Heart left ventricle (tissue), 16 donors: ENCODE results near the gene BAZ2B. TPM values are rescaled to one million over a fixed set of nuclear protein-coding genes. Genes with fewer than 3 reads are reported as not detected.

Experiments
- ATAC-seq, 4 donors: fragments of 200-7000 bp; cut with Tn5 transposase; one replicate each; pipeline ENCODE4 v1.9.1; 2020 to 2022; ENCODE audit warnings: moderate library complexity in 4 of 4, mild to moderate bottlenecking in 3 of 4, moderate number of reproducible peaks in 1 of 4
- DNase-seq, 5 donors: peaks; one replicate each; pipeline ENCODE4 v3.0.0-alpha.2; 2020
- H3K27ac ChIP-seq, 12 donors: fragments of 200-600 bp; sonication (generic) in 4 of 12; one replicate each; pipeline versions ENCODE4 v1.5.0 to v1.8.0; 2016 to 2022; ENCODE audit warnings: mild to moderate bottlenecking in 2 of 12
- H3K27me3 ChIP-seq, 9 donors: fragments of 200-600 bp; sonication (generic) in 2 of 9; one replicate each; pipeline versions ENCODE4 v1.5.1 to v1.8.0; 2016 to 2022; ENCODE audit warnings: mild to moderate bottlenecking in 3 of 9
- H3K36me3 ChIP-seq, 9 donors: fragments of 200-600 bp; sonication (generic) in 2 of 9; one replicate each; pipeline versions ENCODE4 v1.5.0 to v1.8.0; 2018 to 2022; ENCODE audit warnings: mild to moderate bottlenecking in 2 of 9
- H3K4me1 ChIP-seq, 12 donors: fragments of 200-600 bp; sonication (generic) in 4 of 12; one replicate each; pipeline versions ENCODE4 v1.5.0 to v1.8.0; 2016 to 2022; ENCODE audit warnings: mild to moderate bottlenecking in 3 of 12
- H3K4me3 ChIP-seq, 12 donors: fragments of 200-600 bp; sonication (generic) in 4 of 12; one replicate each; pipeline versions ENCODE4 v1.5.0 to v1.8.0; 2017 to 2022; ENCODE audit warnings: mild to moderate bottlenecking in 9 of 12, moderate library complexity in 4 of 12
- H3K9me3 ChIP-seq, 12 donors: fragments of 200-600 bp; sonication (generic) in 4 of 12; one replicate each; pipeline versions ENCODE4 v1.5.0 to v1.8.0; 2016 to 2022; ENCODE audit warnings: mild to moderate bottlenecking in 1 of 12
- CTCF ChIP-seq, 12 donors: fragments of 200-600 bp; sonication (generic) in 4 of 12; IDR thresholded peaks; one replicate each; pipeline versions ENCODE4 v1.5.0 to v1.8.0; 2018 to 2022; ENCODE audit warnings: antibody characterized with exemption in 12 of 12, mild to moderate bottlenecking in 5 of 12
- POLR2A ChIP-seq, 2 donors: fragments of 450-650 bp; IDR thresholded peaks; one replicate each; pipeline ENCODE4 v1.6.1; 2017; ENCODE audit warnings: antibody characterized with exemption in 2 of 2, mild to moderate bottlenecking in 2 of 2, moderate library complexity in 2 of 2
- WGBS, 4 donors: extraction: QIAGEN DNeasy Blood & Tissue Kit in 2 of 4; methylation state at CpG; one replicate each; pipeline versions ENCODE4 v1.1.5 to v1.1.7; 2013 to 2018; 5-methylcytosine and 5-hydroxymethylcytosine counted together
- intact Hi-C, 10 donors: fragments of 100-400 bp; cut with DNase I; formaldehyde crosslinking; loops; one replicate each; pipeline versions ENCODE4 v1.11.1 to v1.14.2; 2022
- polyA plus RNA-seq, 2 donors: library from polyadenylated mRNA; stranded (reverse); fragments of 200-250 nt; gene quantifications; one replicate each; pipeline ENCODE4 v1.2.3, GENCODE V29; 2013
- total RNA-seq, 9 donors: library from RNA; depleted of rRNA in 2 of 9; stranded (reverse); fragments of >200 nt in 2 of 9; fragmentation: NEBNext Ultra II Directional in 3 of 9; extraction: Animal tissue kit (Norgen Biotek cat#: 25700) in 3 of 9; gene quantifications; one replicate each; pipeline versions ENCODE4 v1.1.0 to v1.2.4, GENCODE V29; 2016 to 2023
- donor health status: ischemic (EF 13 %, LVEDD 7.1; RV severe dilation, severe dysfunction).
- donor health status: healthy with polysubstance abuse.
- donor health status: DM: no; HTN: yes; CAD: no.
- donor health status: DM: no; HTN: no; CAD: no.
- donor health status: ischemic (EF 25% LVEDD 6.9; RV normal size, moderate dysfunction).
- donor health status: ischemic (EF 25% LVEDD 5.7; RV mildly dilated, moderate dysfunction).
- donor health status: healthy.
- donor health status: DM: yes; HTN: yes; CAD: no.
- donor health status: ischemic (EF 35%, LVEDD 5.7; RV mildly dilated, moderate dysfunction).
- donor health status: nonischemic (EF 11% LVEDD 7.7; RV severe dilation, severe dysfunction).
- donor health status: DM: yes; HTN: yes; CAD: no.
- donor health status: PGD.
- donor health status: ischemic (EF 29% LVEDD 5.4; RV normal size, mild dysfunction).
- donor health status: nonischemic (EF 23%, LVEDD 6.1; RV moderate dilation, normal function).

The BAZ2B gene
- total and polyA plus RNA-seq, 11 donors, result 15.3 to 56.5 (median 40.2) TPM

DNA sequence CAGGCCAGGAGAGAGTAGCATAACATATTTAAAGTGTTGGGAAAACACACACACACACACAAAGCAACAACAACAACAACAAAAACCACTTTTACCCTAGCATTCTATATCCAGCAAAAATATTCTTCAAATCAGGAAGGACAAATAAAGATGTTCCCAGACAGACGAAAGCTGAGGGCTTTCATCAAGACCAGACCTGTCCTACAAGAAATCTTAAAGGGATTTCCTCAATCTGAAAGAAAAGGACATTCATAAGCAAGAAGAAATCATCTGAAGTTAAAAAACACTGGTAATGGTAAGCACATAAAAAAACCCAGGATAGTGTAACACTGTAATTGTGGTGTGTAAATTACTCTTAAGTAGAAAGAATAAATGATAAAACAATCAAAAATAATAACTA lies 22.7 kb upstream of the BAZ2B start:
- Histone ChIP-seq H3K9me3 (peaks cover 0 to 32% (median 8%) of the 10 kb centered on the region in 12 donors), H3K27me3 (no peaks in the 10 kb centered on the region), H3K27ac (no peak overlapping the region), H3K36me3 (no peaks in the 10 kb centered on the region), H3K4me3 (no peak overlapping the region), H3K4me1 (peaks cover 0 to 15% (median 0%) of the 10 kb centered on the region in 12 donors)
- no peak for TF ChIP-seq CTCF (IDR thresholded peaks at IDR 0.05)
- no peak for TF ChIP-seq POLR2A (IDR thresholded peaks at IDR 0.05)
- ATAC-seq (no peak), DNase-seq (no peak)
- intact Hi-C loops, result loop anchor here in 2 of 10 donors (1.0 to 2.0 kb wide), 2 partner anchors 16 to 18 kb away; no protein-coding TSS in a partner anchor
- 96 to 100% (median 98%) methylated on average over 1 of the region's 1 CpG for WGBS, 4 donors

GRCh38 chr2:159637988-159638501 lies 21.7 kb upstream of the BAZ2B start:
- Histone ChIP-seq H3K4me3 (no peak overlapping the region), H3K9me3 (peaks cover 0 to 32% (median 8%) of the 10 kb centered on the region in 12 donors), H3K36me3 (no peaks in the 10 kb centered on the region), H3K27me3 (no peaks in the 10 kb centered on the region), H3K27ac (no peak overlapping the region), H3K4me1 (peaks cover 0 to 15% (median 0%) of the 10 kb centered on the region in 12 donors)
- DNase-seq (no peak), ATAC-seq (no peak)
- 88 to 89% (median 89%) methylated on average over 4 of the region's 4 CpGs for WGBS, 4 donors
- TF ChIP-seq POLR2A (IDR thresholded peaks at IDR 0.05) (no peak), CTCF (IDR thresholded peaks at IDR 0.05) (no peak)
- intact Hi-C loops, result loop anchor here in 1 of 10 donors (2.0 kb wide), 1 partner anchor 19 kb away; no protein-coding TSS in a partner anchor

GRCh38 chr2:159637240-159637639 lies 20.9 kb upstream of the BAZ2B start:
- ATAC-seq (no peak), DNase-seq (no peak)
- no peaks in the 10 kb centered on the region for H3K36me3 ChIP-seq
- intact Hi-C loops, result no loop called here
- no peak for TF ChIP-seq CTCF (IDR thresholded peaks at IDR 0.05)
- no peak for TF ChIP-seq POLR2A (IDR thresholded peaks at IDR 0.05)
- no peak overlapping the region for H3K27ac ChIP-seq
- no peaks in the 10 kb centered on the region for H3K27me3 ChIP-seq
- WGBS, 4 donors, result 93 to 99% (median 96%) methylated on average over 3 of the region's 3 CpGs
- H3K4me1 ChIP-seq, result peaks cover 0 to 15% (median 0%) of the 10 kb centered on the region in 12 donors
- no peak overlapping the region for H3K4me3 ChIP-seq
- peaks cover 0 to 32% (median 8%) of the 10 kb centered on the region in 12 donors for H3K9me3 ChIP-seq

DNA sequence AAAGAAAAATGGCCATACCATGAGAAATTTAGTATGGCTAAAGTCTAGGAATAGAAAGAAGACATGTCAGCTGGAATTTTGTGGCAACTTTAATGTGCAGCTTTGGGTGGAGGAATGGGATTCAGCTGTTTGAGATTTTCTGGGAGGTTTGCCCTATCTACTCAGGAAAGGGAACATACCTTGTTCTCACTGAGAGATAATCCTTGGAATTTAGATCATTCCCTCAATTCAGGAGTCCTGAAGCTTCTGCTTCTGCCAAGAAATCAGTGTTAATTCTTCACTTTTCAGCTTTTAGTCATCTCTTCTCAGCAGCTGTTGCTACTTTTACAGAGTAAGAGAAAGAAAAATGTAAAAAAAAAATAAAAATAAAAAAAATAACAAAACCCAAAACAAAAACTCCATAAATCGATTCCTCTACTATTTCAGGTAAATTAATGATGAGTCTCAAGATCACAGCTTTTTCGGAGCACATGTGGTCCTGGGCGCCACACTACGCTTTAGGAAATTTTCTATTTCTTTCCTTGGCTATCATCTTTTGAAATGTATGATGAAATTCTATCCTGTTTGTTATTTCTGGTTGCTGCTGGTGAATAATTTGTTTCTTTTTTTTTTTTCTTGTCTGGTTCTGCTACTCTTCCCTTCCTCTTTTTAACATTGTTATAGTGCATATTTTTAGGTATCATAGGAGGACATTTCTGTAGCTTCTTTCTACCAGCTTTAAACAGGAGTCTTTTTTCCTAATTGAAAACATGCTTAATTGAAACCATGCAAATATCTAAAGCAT lies 18.9 kb upstream of the BAZ2B start:
- WGBS, 4 donors, result 65 to 71% (median 66%) methylated on average over 4 of the region's 4 CpGs

More for the DNA sequence above, 18.9 kb upstream of the BAZ2B start:
- intact Hi-C loops, result no loop called here
- DNase-seq (no peak), ATAC-seq (peak in 1 of 4 donors; percentile 22)
- Histone ChIP-seq H3K36me3 (no peaks in the 10 kb centered on the region), H3K4me3 (no peak overlapping the region), H3K27ac (no peak overlapping the region), H3K9me3 (peaks cover 0 to 24% (median 8%) of the 10 kb centered on the region in 12 donors), H3K4me1 (peaks cover 0 to 15% (median 0%) of the 10 kb centered on the region in 12 donors), H3K27me3 (no peaks in the 10 kb centered on the region)
- TF ChIP-seq CTCF (IDR thresholded peaks at IDR 0.05) (no peak), POLR2A (IDR thresholded peaks at IDR 0.05) (no peak)
